GM19023 (cell line): ENCODE results near the gene MMS22L.
"Not testable (repeated sequence)": the region's sequence is repeated elsewhere in the genome, so short reads cannot be mapped to it uniquely, and the experiment has no call there.

Source experiments
- ATAC-seq: cut with Tn5 transposase; IDR thresholded peaks from one replicate; pipeline ENCODE4 v1.9.1; 2021; ENCODE audit warnings: mild to moderate bottlenecking, moderate library complexity; ENCODE audit not compliant: unreplicated experiment

Gene MMS22L

GRCh38 chr6:97231911-97232310, 51.1 kb downstream of the MMS22L start:
- ATAC-seq = no peak

- ATAC-seq = no peak
These were observed 60.1 kb downstream of the MMS22L start for GRCh38 chr6:97222903-97223302.

- ATAC-seq = no peak
These were observed 64.1 kb downstream of the MMS22L start for GRCh38 chr6:97218912-97219311.

GRCh38 chr6:97215157-97215769, 67.8 kb downstream of the MMS22L start:
- no peak for ATAC-seq

GRCh38 chr6:97214671-97215070, 68.3 kb downstream of the MMS22L start:
- ATAC-seq = no peak

- no peak for ATAC-seq
These were observed 75.6 kb downstream of the MMS22L start for GRCh38 chr6:97207383-97207782.

- no peak for ATAC-seq
These were observed 77.0 kb downstream of the MMS22L start for GRCh38 chr6:97205966-97206365.

GRCh38 chr6:97203343-97203742, 79.7 kb downstream of the MMS22L start:
- ATAC-seq = no peak

GRCh38 chr6:97198046-97198565, 84.9 kb downstream of the MMS22L start:
- ATAC-seq = no peak

- no peak for ATAC-seq
These were observed 87.9 kb downstream of the MMS22L start for GRCh38 chr6:97195117-97195516.

GRCh38 chr6:97189767-97190166, 93.2 kb downstream of the MMS22L start:
- no peak for ATAC-seq

GRCh38 chr6:97187951-97188350, 95.1 kb downstream of the MMS22L start:
- ATAC-seq = no peak

GRCh38 chr6:97186416-97186999, 96.5 kb downstream of the MMS22L start:
- peak; percentile 96 for ATAC-seq

- no peak for ATAC-seq
These were observed 105.1 kb downstream of the MMS22L start for GRCh38 chr6:97177905-97178304.

- no peak for ATAC-seq
These were observed 106.5 kb downstream of the MMS22L start for GRCh38 chr6:97176468-97176867.

- ATAC-seq = no peak
These were observed 107.2 kb downstream of the MMS22L start for GRCh38 chr6:97175806-97176205.

- no peak for ATAC-seq
These were observed 108.5 kb downstream of the MMS22L start for GRCh38 chr6:97174471-97174870.

GRCh38 chr6:97160280-97160679, 122.7 kb downstream of the MMS22L start:
- no peak for ATAC-seq

GRCh38 chr6:97155447-97155846, 127.6 kb downstream of the MMS22L start:
- not testable (repeated sequence) for ATAC-seq

- ATAC-seq = no peak
These were observed 129.0 kb downstream of the MMS22L start for GRCh38 chr6:97154015-97154414.

- no peak for ATAC-seq
These were observed 131.4 kb downstream of the MMS22L start for GRCh38 chr6:97151601-97152000.

- no peak for ATAC-seq
These were observed 132.1 kb downstream of the MMS22L start for GRCh38 chr6:97150932-97151331.

GRCh38 chr6:97147421-97147820, 135.6 kb downstream of the MMS22L start:
- no peak for ATAC-seq
